Activated CD4-positive, alpha-beta T cell treated with anti-CD3 and anti-CD28 coated beads for 48 hours (primary cell): ENCODE measurements around the gene HADH.

ENCODE experiments used
- DNase-seq: peaks from one replicate; pipeline ENCODE4 v3.0.0-alpha.2; 2020

Gene HADH

GRCh38 chr4:108060164-108060563 lies 70.5 kb downstream of the HADH start:
- DNase-seq = no peak

GRCh38 chr4:108060686-108061321 lies 71.1 kb downstream of the HADH start:
- DNase-seq = no peak

GRCh38 chr4:108068442-108068841 lies 78.8 kb downstream of the HADH start:
- DNase-seq = no peak

- DNase-seq = no peak
Observed at GRCh38 chr4:108070775-108071174, 81.1 kb downstream of the HADH start.

DNA sequence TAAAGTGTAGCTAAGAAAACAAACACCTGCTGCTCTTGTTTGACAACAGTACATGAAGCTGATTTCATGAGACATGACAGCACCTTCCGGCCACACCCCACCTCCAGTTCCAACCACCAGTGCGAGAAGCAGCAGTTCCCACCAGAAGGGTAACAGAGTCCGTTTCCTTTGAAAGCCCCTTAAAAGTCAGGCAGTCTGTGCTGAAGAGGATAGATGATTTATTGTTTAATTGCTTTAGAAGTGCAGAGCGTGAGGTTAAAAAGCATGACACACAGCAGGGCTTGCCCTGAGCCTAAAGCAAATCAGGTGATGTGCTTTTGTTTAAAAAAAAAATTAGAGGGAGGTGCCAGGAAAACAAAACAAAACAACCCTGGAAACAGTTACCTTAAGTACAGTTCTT lies 82.6 kb downstream of the HADH start:
- peak; percentile 53 for DNase-seq

DNA sequence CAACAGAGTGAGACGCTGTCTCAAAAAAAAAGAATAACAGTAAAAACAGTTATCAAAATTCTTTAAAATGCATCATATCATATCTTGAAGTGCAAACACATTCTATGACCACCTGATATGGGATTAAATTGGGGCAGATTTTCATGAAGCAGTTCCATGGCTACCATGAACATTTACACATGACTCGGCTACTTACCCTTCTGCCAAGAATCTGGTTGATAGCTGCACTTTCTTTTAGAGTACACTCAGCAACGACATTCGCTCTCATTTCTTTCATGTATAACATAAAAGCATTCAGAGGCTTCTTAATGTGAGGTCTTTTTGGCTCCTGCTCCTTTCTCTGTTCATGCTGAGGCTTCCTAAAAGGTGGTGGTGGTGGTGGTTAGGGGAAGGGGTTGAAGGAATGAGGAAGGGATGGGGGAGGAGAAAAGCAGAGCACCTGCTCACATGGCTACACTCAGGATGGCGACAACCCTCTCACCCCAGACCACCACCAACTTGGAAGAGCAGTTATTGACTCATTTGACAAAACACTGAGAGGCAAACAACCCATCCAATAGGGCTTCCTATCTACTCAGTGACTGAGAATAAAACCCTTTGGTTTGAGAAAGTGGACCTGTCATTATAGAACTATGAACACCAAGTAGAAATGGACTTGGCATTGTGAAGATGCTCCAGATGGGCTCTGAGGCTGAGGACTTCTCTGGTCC lies 88.5 kb downstream of the HADH start:
- DNase-seq = no peak

- peak; percentile 56 for DNase-seq
Observed at GRCh38 chr4:108080747-108081146, 91.1 kb downstream of the HADH start.

GRCh38 chr4:108081256-108081655 lies 91.6 kb downstream of the HADH start:
- DNase-seq = peak; percentile 38
